K562 (cell line): Measurements from ENCODE around the gene PRRC2C. TPM values are rescaled to one million over a fixed set of nuclear protein-coding genes. Genes with fewer than 3 reads are reported as not detected.

ENCODE experiments used
- ATAC-seq: fragments of 200-7000 bp; cut with Tn5 transposase; 3 replicates; pipeline ENCODE4 v1.9.1; 2020; ENCODE audit warnings: moderate library complexity
- BruUV-seq: library from RNA; stranded (reverse); fragments of 400-500 nt; replicated peaks from 2 replicates; lab custom pipeline; 2021; lab: Mats Ljungman, UMichigan
- CTCF ChIA-PET: fragments of 300-600 bp; formaldehyde crosslinking; extraction: SDS; loops from one replicate; lab custom pipeline; 2021; ENCODE audit warnings: low intra/inter-chr PET ratio; lab: Yijun Ruan, JAX
- POLR2A ChIA-PET: fragments of 300-600, 350-650 bp; sonication (Branson Sonifier 250); formaldehyde crosslinking; extraction: SDS; loops from one replicate; lab custom pipeline; 2021; ENCODE audit warnings: antibody characterized with exemption, inconsistent platforms; lab: Yijun Ruan, JAX
- DNase-seq, 4 experiments: peaks; one replicate each; pipeline versions ENCODE4 v3.0.0 to v3.0.0-alpha.2; 2011 to 2018; ENCODE audit warnings: low spot score in 3 of 4, mixed read lengths in 3 of 4; ENCODE audit errors: extremely low read depth in 1 of 4
- FAIRE-seq: peaks from 2 replicates; lab custom pipeline; 2011; peaks lifted over from hg19 to GRCh38; lab: Jason Lieb, UNC
- H2AFZ ChIP-seq: 2 replicates; pipeline ENCODE4 v1.6.0; 2011; ENCODE audit warnings: low read depth, low read length, control low read depth, inconsistent platforms
- H3K27ac ChIP-seq: fragments of 200-600 bp; 3 replicates; pipeline ENCODE4 v1.8.0; 2011; ENCODE audit warnings: low read depth, mild to moderate bottlenecking, control low read depth, inconsistent platforms, low read length, moderate library complexity, mixed read lengths; ENCODE audit errors: extremely low read depth
- H3K27me3 ChIP-seq, 2 experiments: fragments of 300-600 bp in 1 of 2; 2 replicates in 1 of 2; 3 replicates in 1 of 2; pipeline versions ENCODE4 v1.6.0 to v1.8.0; 2011; ENCODE audit warnings: inconsistent platforms in 2 of 2, low read length in 2 of 2, mild to moderate bottlenecking in 1 of 2, mixed read lengths in 1 of 2, moderate library complexity in 1 of 2; ENCODE audit not compliant: control insufficient read depth in 2 of 2, insufficient read depth in 2 of 2
- H3K36me3 ChIP-seq: fragments of 300-600 bp; 3 replicates; pipeline ENCODE4 v1.8.0; 2011; ENCODE audit warnings: mild to moderate bottlenecking, low read length, inconsistent platforms; ENCODE audit not compliant: control insufficient read depth, insufficient read depth
- H3K4me1 ChIP-seq, 2 experiments: fragments of 200-600 bp in 1 of 2; replicated peaks in 1 of 2; 2 replicates in 1 of 2; 3 replicates in 1 of 2; pipeline versions ENCODE4 v1.5.1 to v1.8.0; 2011; ENCODE audit warnings: inconsistent platforms in 2 of 2, low read length in 2 of 2, mild to moderate bottlenecking in 1 of 2, mixed read lengths in 1 of 2, moderate library complexity in 1 of 2; ENCODE audit not compliant: control insufficient read depth in 2 of 2, insufficient read depth in 2 of 2
- H3K4me2 ChIP-seq: 2 replicates; pipeline ENCODE4 v1.6.1; 2011; ENCODE audit warnings: low read length, control low read depth, inconsistent platforms, mixed read lengths; ENCODE audit not compliant: insufficient read depth
- H3K4me3 ChIP-seq: fragments of 200-600 bp; sonication (generic), shearing (Covaris generic); 2 replicates; pipeline ENCODE4 v1.5.1; 2016; ENCODE audit warnings: control low read depth, inconsistent platforms
- H3K79me2 ChIP-seq: fragments of 200-600 bp; 3 replicates; pipeline ENCODE4 v1.8.0; 2011; ENCODE audit warnings: low read length, inconsistent platforms; ENCODE audit not compliant: control insufficient read depth, insufficient read depth
- H3K9ac ChIP-seq, 2 experiments: 2 replicates each; pipeline versions ENCODE4 v1.6.0 to v1.6.1; 2011; ENCODE audit warnings: low read depth in 2 of 2, low read length in 2 of 2, control low read depth in 1 of 2, inconsistent platforms in 1 of 2, mild to moderate bottlenecking in 1 of 2, mixed read lengths in 1 of 2; ENCODE audit not compliant: insufficient read depth in 1 of 2
- H3K9me1 ChIP-seq: one replicate; pipeline ENCODE4 v1.6.0; 2011; ENCODE audit warnings: inconsistent platforms, mild to moderate bottlenecking, low read length, moderate library complexity; ENCODE audit not compliant: control insufficient read depth, insufficient read depth
- H3K9me3 ChIP-seq: replicated peaks from 2 replicates; pipeline ENCODE4 v1.5.1; 2011; ENCODE audit warnings: low read depth, low read length, inconsistent platforms; ENCODE audit not compliant: control insufficient read depth, insufficient read depth
- H4K20me1 ChIP-seq: replicated peaks from 2 replicates; pipeline ENCODE4 v1.6.1; 2011; ENCODE audit warnings: low read length, inconsistent platforms, mixed read lengths; ENCODE audit not compliant: control insufficient read depth, insufficient read depth
- C11orf30 ChIP-seq: fragments of 450-650 bp; IDR thresholded peaks from 2 replicates; pipeline ENCODE4 v1.6.1; 2016; ENCODE audit warnings: low read depth, mild to moderate bottlenecking
- CBX5 ChIP-seq: IDR thresholded peaks from 2 replicates; pipeline ENCODE4 v1.6.1; 2014; ENCODE audit warnings: low read depth, borderline replicate concordance
- DMBX1 ChIP-seq: fragments of 250-450 bp; sonication (Bioruptor Pico); IDR thresholded peaks from 2 replicates; pipeline ENCODE4 v1.8.0; 2022; ENCODE audit warnings: inconsistent platforms, mild to moderate bottlenecking, moderate library complexity, borderline replicate concordance
- EGR1 ChIP-seq: fragments of 450-650 bp; conservative IDR thresholded peaks from 2 replicates; pipeline ENCODE4 v1.6.1; 2017; ENCODE audit warnings: mild to moderate bottlenecking
- MAFG ChIP-seq: fragments of 450-650 bp; conservative IDR thresholded peaks from 2 replicates; pipeline ENCODE4 v1.6.1; 2016; ENCODE audit warnings: missing genetic modification characterization, missing compliant biosample characterization
- MAFK ChIP-seq: IDR thresholded peaks from 2 replicates; pipeline ENCODE4 v1.6.1; 2011; ENCODE audit warnings: low read length, improper control_type of control experiment
- RBM15 ChIP-seq: fragments of 200-400 bp; formaldehyde crosslinking; IDR thresholded peaks from 2 replicates; pipeline ENCODE4 v1.6.1; 2018; ENCODE audit warnings: mild to moderate bottlenecking, low read length, moderate library complexity; ENCODE audit not compliant: insufficient read depth
- RBM22 ChIP-seq: fragments of 200-400 bp; formaldehyde crosslinking; IDR thresholded peaks from 2 replicates; pipeline ENCODE4 v1.6.1; 2018; ENCODE audit warnings: low read length, low read depth; ENCODE audit not compliant: poor library complexity, severe bottlenecking
- SNAPC5 ChIP-seq: fragments of 250-450 bp; sonication (Bioruptor Pico); IDR thresholded peaks from 2 replicates; pipeline ENCODE4 v1.8.0; 2021; ENCODE audit warnings: moderate library complexity, mild to moderate bottlenecking, inconsistent platforms
- ZFPM2 ChIP-seq: fragments of 250-450 bp; sonication (Bioruptor Pico); IDR thresholded peaks from 2 replicates; pipeline ENCODE4 v1.5.1; 2022; ENCODE audit warnings: mild to moderate bottlenecking
- ZNF174 ChIP-seq: fragments of 250-450 bp; sonication (Bioruptor Pico); IDR thresholded peaks from 2 replicates; pipeline ENCODE4 v1.4.0; 2020; ENCODE audit warnings: mild to moderate bottlenecking
- ZNF561 ChIP-seq: fragments of 450-650 bp; formaldehyde crosslinking; conservative IDR thresholded peaks from 2 replicates; pipeline ENCODE4 v1.4.0; 2020; ENCODE audit warnings: mild to moderate bottlenecking, moderate library complexity
- ZNF639 ChIP-seq, 2 experiments: fragments of 200-800 bp in 1 of 2; sonication (Bioruptor generic) in 1 of 2; sonication (generic) in 1 of 2; formaldehyde crosslinking in 1 of 2; IDR thresholded peaks in 1 of 2; conservative IDR thresholded peaks in 1 of 2; 2 replicates each; pipeline versions ENCODE4 v1.5.0 to v1.6.1; 2016 to 2020; ENCODE audit warnings: missing compliant biosample characterization in 1 of 2, missing genetic modification characterization in 1 of 2, missing genetic modification reagents in 1 of 2
- WGBS: fragments of 100-300 bp; shearing (Covaris generic); methylation state at CpG from one replicate; pipeline ENCODE4 v1.1.6; 2016; ENCODE audit warnings: low coverage, mixed read lengths; ENCODE audit not compliant: insufficient coverage; ENCODE audit errors: missing lambda C conversion rate; 5-methylcytosine and 5-hydroxymethylcytosine counted together
- in situ Hi-C: fragments of 300-500 bp; cut with MboI; formaldehyde crosslinking; loops from 4 replicates; pipeline ENCODE4 v1.15.0; 2018; ENCODE audit warnings: inconsistent platforms, mixed read lengths
- intact Hi-C: fragments of 100-400 bp; cut with micrococcal nuclease; formaldehyde crosslinking; loops from 2 replicates; pipeline ENCODE4 v1.14.2; 2022
- polyA plus RNA-seq, 8 experiments: library from polyadenylated mRNA; depleted of rRNA in 4 of 8; stranded (reverse) in 5 of 8; unstranded in 3 of 8; fragments of >200 nt; fragmentation: Nextera tagmentation in 2 of 8; fragmentation: Illumina TruSeq in 1 of 8; extraction: Ambion mirVana in 2 of 8; extraction: Trizol in 1 of 8; gene quantifications; 2 replicates each; pipeline versions ENCODE4 v1.2.1 to v1.2.3, GENCODE V29; 2011 to 2014; ENCODE audit warnings: inconsistent platforms in 1 of 8, missing spikeins in 1 of 8
- total RNA-seq, 7 experiments: library from RNA; depleted of rRNA in 6 of 7; stranded (reverse); fragments of >200 nt in 6 of 7; fragmentation: Illumina TruSeq in 2 of 7; extraction: Trizol in 2 of 7; gene quantifications; 2 replicates each; pipeline versions ENCODE4 v1.2.1 to v1.2.3, GENCODE V29; 2011 to 2021; ENCODE audit warnings: low replicate concordance in 1 of 7
- TF ChIP-seq, protein P1 (sequence below): fragments of 450-650 bp; formaldehyde crosslinking; IDR thresholded peaks from 2 replicates; pipeline ENCODE4 v1.4.0; 2020; ENCODE audit warnings: mild to moderate bottlenecking, mixed read lengths

Gene PRRC2C
- total and polyA plus RNA-seq, 9 of the 15 experiments (the other 6 are each of a cell fraction or from before 2014, with no cell fraction given) = 61.9 to 237 (median 105) TPM

- TF ChIP-seq CBX5 = no peak
- TF ChIP-seq ZFPM2 (CRISPR knock-in tag) = no peak
- TF ChIP-seq RBM22 = no peak
- peak; percentile 55 for TF ChIP-seq EGR1
- peak; percentile 72 for TF ChIP-seq MAFG (tag)
- TF ChIP-seq DMBX1 (CRISPR knock-in tag) = no peak
- peak; percentile 20; the same call in 1 of the 2 replicates for TF ChIP-seq MAFK
- TF ChIP-seq C11orf30 = peak; percentile 70
- no peak for TF ChIP-seq ZNF639 (CRISPR knock-in tag; conservative IDR thresholded peaks at IDR 0.05 in 1 of 2, IDR thresholded peaks at IDR 0.05 in 1 of 2)
Measured at GRCh38 chr1:171623651-171624331, 138.5 kb downstream of the PRRC2C start (continued).

- 14% methylated on average over 1 of the region's 1 CpG for WGBS
Measured at GRCh38 chr1:171625225-171625624, 139.9 kb downstream of the PRRC2C start.

More at GRCh38 chr1:171625225-171625624, 139.9 kb downstream of the PRRC2C start:
- no peak overlapping the region for H3K4me2 ChIP-seq
- DNase-seq (no peak), FAIRE-seq (no peak), ATAC-seq (no peak)
- in situ Hi-C loops (no loop called here), intact Hi-C loops (no loop called here)
- TF ChIP-seq SNAPC5 (CRISPR knock-in tag) = no peak
- TF ChIP-seq ZNF174 (CRISPR knock-in tag) = no peak
- TF ChIP-seq ZNF561 = no peak
- TF ChIP-seq RBM15 = no peak
- TF ChIP-seq, protein P1, sequence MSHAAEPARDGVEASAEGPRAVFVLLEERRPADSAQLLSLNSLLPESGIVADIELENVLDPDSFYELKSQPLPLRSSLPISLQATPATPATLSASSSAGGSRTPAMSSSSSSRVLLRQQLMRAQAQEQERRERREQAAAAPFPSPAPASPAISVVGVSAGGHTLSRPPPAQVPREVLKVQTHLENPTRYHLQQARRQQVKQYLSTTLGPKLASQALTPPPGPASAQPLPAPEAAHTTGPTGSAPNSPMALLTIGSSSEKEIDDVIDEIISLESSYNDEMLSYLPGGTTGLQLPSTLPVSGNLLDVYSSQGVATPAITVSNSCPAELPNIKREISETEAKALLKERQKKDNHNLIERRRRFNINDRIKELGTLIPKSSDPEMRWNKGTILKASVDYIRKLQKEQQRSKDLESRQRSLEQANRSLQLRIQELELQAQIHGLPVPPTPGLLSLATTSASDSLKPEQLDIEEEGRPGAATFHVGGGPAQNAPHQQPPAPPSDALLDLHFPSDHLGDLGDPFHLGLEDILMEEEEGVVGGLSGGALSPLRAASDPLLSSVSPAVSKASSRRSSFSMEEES (CRISPR knock-in tag) = peak; percentile 78
- H3K27ac ChIP-seq = no peak overlapping the region
- H2AFZ ChIP-seq = no peak overlapping the region
- H3K27me3 ChIP-seq = peaks cover 4 to 15% of the 10 kb centered on the region in 2 experiments; a peak in 3 of 5 replicates
- CTCF ChIA-PET = no interaction called here
- peaks cover 5 to 11% of the 10 kb centered on the region in 2 experiments; a peak in 2 of 5 replicates for H3K4me1 ChIP-seq
- no peaks in the 10 kb centered on the region for H3K36me3 ChIP-seq
- POLR2A ChIA-PET = interaction anchor here (0.6 kb wide), 1 partner anchor 28 kb away, joined by 3 read pairs; no protein-coding TSS in a partner anchor
- no peaks in the 10 kb centered on the region for H3K9me1 ChIP-seq
- no peaks in the 10 kb centered on the region for H3K79me2 ChIP-seq
- H3K9ac ChIP-seq = no peak overlapping the region
- BruUV-seq = no TSS peak
- H3K4me3 ChIP-seq = no peak overlapping the region
- H4K20me1 ChIP-seq = no peaks in the 10 kb centered on the region
- H3K9me3 ChIP-seq = no peaks in the 10 kb centered on the region
